ENCODE measurements around the gene DYNC1LI1. TPM values are rescaled to one million over a fixed set of nuclear protein-coding genes. Genes with fewer than 3 reads are reported as not detected.

Gene DYNC1LI1
- total and polyA plus RNA-seq, 4 donors, result 18.3 to 50.7 (median 33.5) TPM

DNA sequence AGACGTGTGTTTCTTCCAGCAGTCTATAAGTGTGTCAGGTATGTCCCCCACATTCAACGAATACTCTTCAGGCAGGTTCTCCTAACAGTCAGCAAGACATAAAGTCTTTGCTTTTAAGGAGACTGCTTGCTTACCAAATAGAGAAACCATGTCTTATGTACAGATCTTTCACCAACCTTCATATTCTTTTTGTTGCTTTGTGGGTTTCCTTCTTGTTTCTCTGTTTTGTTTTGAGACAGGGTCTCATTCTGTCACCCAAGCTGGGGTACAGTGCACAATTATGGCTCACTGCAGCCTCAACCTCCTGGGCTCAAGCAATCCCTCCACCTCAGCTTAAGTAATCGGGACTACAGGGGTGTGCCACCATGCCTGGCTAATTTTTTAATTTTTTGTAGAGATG is 14.3 kb downstream of the DYNC1LI1 start:
- Histone ChIP-seq H3K4me3 (no peak overlapping the region), H3K4me1 (ENCODE audit: control insufficient read depth in 5 of 5, insufficient read depth in 5 of 5, low read length in 5 of 5) (peaks cover 1 to 12% (median 6%) of the 10 kb centered on the region in 5 donors), H3K27me3 (ENCODE audit: control insufficient read depth in 3 of 3, insufficient read depth in 3 of 3, low read length in 2 of 3) (no peaks in the 10 kb centered on the region), H3K36me3 (ENCODE audit: control insufficient read depth in 4 of 4, insufficient read depth in 4 of 4, low read length in 4 of 4) (peaks cover 0 to 3% (median 0%) of the 10 kb centered on the region in 4 donors), H3K9ac (ENCODE audit: insufficient read depth in 1 of 2, low read length in 2 of 2) (no peak overlapping the region), H3K9me3 (ENCODE audit: control insufficient read depth in 4 of 4, insufficient read depth in 3 of 4, low read length in 3 of 4) (no peaks in the 10 kb centered on the region), H3K27ac (ENCODE audit: low read depth in 1 of 2, low read length in 1 of 2) (no peak overlapping the region)
- TF ChIP-seq CTCF (IDR thresholded peaks at IDR 0.05; ENCODE audit: control extremely low read depth, extremely low read depth), result no peak
- DNase-seq, result no peak
- no peak for ATAC-seq (ENCODE audit: insufficient read depth, low FRiP score)
- 80 to 86% methylated on average over 3 of the region's 3 CpGs for WGBS, 2 donors

DNA sequence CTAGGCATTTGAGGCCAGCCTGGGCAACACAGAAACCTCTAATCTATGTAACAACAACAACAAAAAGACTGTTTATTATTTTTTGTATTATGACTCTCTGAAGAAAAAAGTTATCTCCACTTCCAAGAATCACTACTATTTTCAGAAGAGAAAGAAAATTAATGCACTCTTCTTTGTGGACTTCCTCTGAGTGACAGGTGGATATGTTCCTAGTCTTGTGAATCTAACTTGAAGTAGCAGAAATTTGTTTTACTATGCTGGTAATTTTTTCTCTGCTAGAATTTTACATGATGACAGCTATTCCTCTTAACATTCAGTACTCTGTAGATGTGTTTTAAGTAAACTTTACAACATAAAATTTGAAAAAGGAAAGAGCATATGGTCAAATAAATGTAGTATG is 16.7 kb downstream of the DYNC1LI1 start:
- TF ChIP-seq CTCF (IDR thresholded peaks at IDR 0.05; ENCODE audit: control extremely low read depth, extremely low read depth), result no peak
- H3K4me3 ChIP-seq, result no peak overlapping the region

DNA sequence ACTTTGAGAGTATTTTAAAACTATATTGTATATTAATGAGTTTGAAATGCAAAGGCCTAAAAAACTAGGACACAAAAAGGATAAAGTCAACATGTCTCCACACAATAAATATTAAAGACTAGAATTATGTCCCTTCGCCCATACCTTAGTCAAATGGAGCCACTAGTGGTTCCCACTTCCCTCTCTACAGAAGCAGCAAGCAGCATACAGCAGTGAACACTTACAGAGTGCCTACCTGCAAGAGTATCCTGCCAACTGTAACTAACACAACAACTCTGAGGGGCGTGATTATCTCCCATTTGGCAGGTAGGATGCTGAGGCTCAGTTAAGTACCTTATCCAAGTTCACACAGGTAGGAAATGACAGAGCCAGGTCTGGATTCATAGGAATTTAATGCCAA is 17.2 kb downstream of the DYNC1LI1 start:
- H3K9me3 ChIP-seq (ENCODE audit: control insufficient read depth in 4 of 4, insufficient read depth in 3 of 4, low read length in 3 of 4), result no peaks in the 10 kb centered on the region
- no peak for DNase-seq
- no peak for ATAC-seq (ENCODE audit: insufficient read depth, low FRiP score)
- H3K27ac ChIP-seq (ENCODE audit: low read depth in 1 of 2, low read length in 1 of 2), result no peak overlapping the region
- no peaks in the 10 kb centered on the region for H3K27me3 ChIP-seq (ENCODE audit: control insufficient read depth in 3 of 3, insufficient read depth in 3 of 3, low read length in 2 of 3)
- no peak for TF ChIP-seq CTCF (IDR thresholded peaks at IDR 0.05; ENCODE audit: control extremely low read depth, extremely low read depth)
- H3K9ac ChIP-seq (ENCODE audit: insufficient read depth in 1 of 2, low read length in 2 of 2), result no peak overlapping the region
- H3K36me3 ChIP-seq (ENCODE audit: control insufficient read depth in 4 of 4, insufficient read depth in 4 of 4, low read length in 4 of 4), result peaks cover 0 to 2% (median 0%) of the 10 kb centered on the region in 4 donors
- peaks cover 1 to 12% (median 10%) of the 10 kb centered on the region in 5 donors for H3K4me1 ChIP-seq (ENCODE audit: control insufficient read depth in 5 of 5, insufficient read depth in 5 of 5, low read length in 5 of 5)
- H3K4me3 ChIP-seq, result no peak overlapping the region
- WGBS, 2 donors, result 88 to 93% methylated on average over 2 of the region's 2 CpGs

More for the DNA sequence above, 16.7 kb downstream of the DYNC1LI1 start:
- ATAC-seq (ENCODE audit: insufficient read depth, low FRiP score), result no peak
- no peak for DNase-seq
- no peaks in the 10 kb centered on the region for H3K9me3 ChIP-seq (ENCODE audit: control insufficient read depth in 4 of 4, insufficient read depth in 3 of 4, low read length in 3 of 4)
- no peaks in the 10 kb centered on the region for H3K27me3 ChIP-seq (ENCODE audit: control insufficient read depth in 3 of 3, insufficient read depth in 3 of 3, low read length in 2 of 3)
- H3K9ac ChIP-seq (ENCODE audit: insufficient read depth in 1 of 2, low read length in 2 of 2), result no peak overlapping the region
- peaks cover 0 to 2% (median 0%) of the 10 kb centered on the region in 4 donors for H3K36me3 ChIP-seq (ENCODE audit: control insufficient read depth in 4 of 4, insufficient read depth in 4 of 4, low read length in 4 of 4)
- no peak overlapping the region for H3K27ac ChIP-seq (ENCODE audit: low read depth in 1 of 2, low read length in 1 of 2)
- H3K4me1 ChIP-seq (ENCODE audit: control insufficient read depth in 5 of 5, insufficient read depth in 5 of 5, low read length in 5 of 5), result peaks cover 1 to 12% (median 9%) of the 10 kb centered on the region in 5 donors

DNA sequence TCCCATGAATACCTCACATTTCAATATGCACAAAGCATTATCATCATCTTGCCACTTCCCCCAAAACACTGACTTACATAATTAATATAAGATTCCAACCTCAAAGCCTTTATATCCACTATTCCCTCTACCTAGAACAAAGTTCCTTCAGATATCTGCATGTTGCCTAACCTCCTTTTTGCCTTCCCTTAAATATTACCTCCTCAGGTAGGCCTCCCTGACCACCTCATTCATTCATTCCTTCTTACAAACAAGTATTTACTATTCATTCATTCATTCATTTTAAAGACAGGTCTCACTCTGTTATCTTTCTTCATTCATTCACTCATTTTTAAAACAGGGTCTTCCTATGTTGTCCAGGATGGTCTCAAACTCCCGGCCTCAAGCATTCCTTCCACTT is 18.6 kb downstream of the DYNC1LI1 start:
- no peaks in the 10 kb centered on the region for H3K27me3 ChIP-seq (ENCODE audit: control insufficient read depth in 3 of 3, insufficient read depth in 3 of 3, low read length in 2 of 3)
- ATAC-seq (ENCODE audit: insufficient read depth, low FRiP score) (no peak), DNase-seq (no peak)
- 100% methylated on average over 1 of the region's 1 CpG for WGBS, 2 donors
- no peak for TF ChIP-seq CTCF (IDR thresholded peaks at IDR 0.05; ENCODE audit: control extremely low read depth, extremely low read depth)
- no peak overlapping the region for H3K27ac ChIP-seq (ENCODE audit: low read depth in 1 of 2, low read length in 1 of 2)
- H3K9me3 ChIP-seq (ENCODE audit: control insufficient read depth in 4 of 4, insufficient read depth in 3 of 4, low read length in 3 of 4), result no peaks in the 10 kb centered on the region
- H3K4me1 ChIP-seq (ENCODE audit: control insufficient read depth in 5 of 5, insufficient read depth in 5 of 5, low read length in 5 of 5), result peaks cover 1 to 13% (median 5%) of the 10 kb centered on the region in 5 donors
- no peak overlapping the region for H3K9ac ChIP-seq (ENCODE audit: insufficient read depth in 1 of 2, low read length in 2 of 2)
- peaks cover 0 to 2% (median 0%) of the 10 kb centered on the region in 4 donors for H3K36me3 ChIP-seq (ENCODE audit: control insufficient read depth in 4 of 4, insufficient read depth in 4 of 4, low read length in 4 of 4)
- H3K4me3 ChIP-seq, result no peak overlapping the region
